ENCODE data around the gene GET4. TPM values are rescaled to one million over a fixed set of nuclear protein-coding genes. Genes with fewer than 3 reads are reported as not detected.

GET4 gene
- total and polyA plus RNA-seq, 2 of the 13 experiments (the other 11 are each of a cell fraction or from before 2014, with no cell fraction given) = 28.2 to 35.2 TPM

GRCh38 chr7:939843-940242 is 63.5 kb downstream of the GET4 start:
- BruUV-seq (replicated peaks) = no TSS peak
- no peaks in the 10 kb centered on the region for H4K20me1 ChIP-seq (ENCODE audit: insufficient read depth, low read length)
- H3K4me1 ChIP-seq (ENCODE audit: insufficient read depth, low read length) = peaks cover 9% of the 10 kb centered on the region
- intact Hi-C loops (cut with micrococcal nuclease; ENCODE audit: unreplicated experiment) = no loop called here
- POLR2A ChIA-PET = no interaction called here
- H3K9me3 ChIP-seq (ENCODE audit: low read length) = no peaks in the 10 kb centered on the region
- H3K36me3 ChIP-seq (replicated peaks in 1 of 2; ENCODE audit: control insufficient read depth in 1 of 2, insufficient read depth in 2 of 2, low read length in 2 of 2) = no peaks in the 10 kb centered on the region
- H3K79me2 ChIP-seq (ENCODE audit: insufficient read depth, low read length) = no peaks in the 10 kb centered on the region
- no peak overlapping the region for H3K4me2 ChIP-seq (ENCODE audit: low read depth, low read length)
- no peak overlapping the region for H3K27ac ChIP-seq (ENCODE audit: extremely low read length, insufficient read depth, low read length)
- DNase-seq (ENCODE audit: low spot score) (no peak), ATAC-seq (no peak), FAIRE-seq (no peak)
- H2AFZ ChIP-seq (ENCODE audit: low read length) = no peak overlapping the region
- WGBS (ENCODE audit: low lambda C conversion rate) = 94% methylated on average over 2 of the region's 4 CpGs
- in situ Hi-C loops (cut with HindIII; ENCODE audit: extremely low pct_ligation_motif_present, low pct_unique_long_range_greater_than_20kb) = no loop called here
- no peak overlapping the region for H3K9ac ChIP-seq (ENCODE audit: insufficient read depth, low read depth, low read length)
- CTCF ChIA-PET (ENCODE audit: low intra/inter-chr PET ratio, low total read pairs) = no interaction called here
- H3K4me3 ChIP-seq (replicated peaks in 1 of 3; ENCODE audit: insufficient read depth in 1 of 3, low read depth in 2 of 3, low read length in 3 of 3) = no peak overlapping the region
- H3K27me3 ChIP-seq (ENCODE audit: control insufficient read depth in 1 of 2, insufficient read depth in 2 of 2, low read length in 2 of 2) = no peaks in the 10 kb centered on the region
- TF ChIP-seq ARNT2 (CRISPR knock-in tag; IDR thresholded peaks at IDR 0.05; ENCODE audit: low read depth) = no peak
- no peak for TF ChIP-seq WIZ (CRISPR knock-in tag; IDR thresholded peaks at IDR 0.05)
- no peak for TF ChIP-seq ZFYVE20 (CRISPR knock-in tag; IDR thresholded peaks at IDR 0.05; ENCODE audit: borderline replicate concordance, low read depth)
- TF ChIP-seq, protein P1, sequence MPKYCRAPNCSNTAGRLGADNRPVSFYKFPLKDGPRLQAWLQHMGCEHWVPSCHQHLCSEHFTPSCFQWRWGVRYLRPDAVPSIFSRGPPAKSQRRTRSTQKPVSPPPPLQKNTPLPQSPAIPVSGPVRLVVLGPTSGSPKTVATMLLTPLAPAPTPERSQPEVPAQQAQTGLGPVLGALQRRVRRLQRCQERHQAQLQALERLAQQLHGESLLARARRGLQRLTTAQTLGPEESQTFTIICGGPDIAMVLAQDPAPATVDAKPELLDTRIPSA (CRISPR knock-in tag; IDR thresholded peaks at IDR 0.05; ENCODE audit: borderline replicate concordance) = no peak
- TF ChIP-seq, protein P2, sequence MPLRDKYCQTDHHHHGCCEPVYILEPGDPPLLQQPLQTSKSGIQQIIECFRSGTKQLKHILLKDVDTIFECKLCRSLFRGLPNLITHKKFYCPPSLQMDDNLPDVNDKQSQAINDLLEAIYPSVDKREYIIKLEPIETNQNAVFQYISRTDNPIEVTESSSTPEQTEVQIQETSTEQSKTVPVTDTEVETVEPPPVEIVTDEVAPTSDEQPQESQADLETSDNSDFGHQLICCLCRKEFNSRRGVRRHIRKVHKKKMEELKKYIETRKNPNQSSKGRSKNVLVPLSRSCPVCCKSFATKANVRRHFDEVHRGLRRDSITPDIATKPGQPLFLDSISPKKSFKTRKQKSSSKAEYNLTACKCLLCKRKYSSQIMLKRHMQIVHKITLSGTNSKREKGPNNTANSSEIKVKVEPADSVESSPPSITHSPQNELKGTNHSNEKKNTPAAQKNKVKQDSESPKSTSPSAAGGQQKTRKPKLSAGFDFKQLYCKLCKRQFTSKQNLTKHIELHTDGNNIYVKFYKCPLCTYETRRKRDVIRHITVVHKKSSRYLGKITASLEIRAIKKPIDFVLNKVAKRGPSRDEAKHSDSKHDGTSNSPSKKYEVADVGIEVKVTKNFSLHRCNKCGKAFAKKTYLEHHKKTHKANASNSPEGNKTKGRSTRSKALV (CRISPR knock-in tag; IDR thresholded peaks at IDR 0.05) = no peak
- TF ChIP-seq, protein P3, sequence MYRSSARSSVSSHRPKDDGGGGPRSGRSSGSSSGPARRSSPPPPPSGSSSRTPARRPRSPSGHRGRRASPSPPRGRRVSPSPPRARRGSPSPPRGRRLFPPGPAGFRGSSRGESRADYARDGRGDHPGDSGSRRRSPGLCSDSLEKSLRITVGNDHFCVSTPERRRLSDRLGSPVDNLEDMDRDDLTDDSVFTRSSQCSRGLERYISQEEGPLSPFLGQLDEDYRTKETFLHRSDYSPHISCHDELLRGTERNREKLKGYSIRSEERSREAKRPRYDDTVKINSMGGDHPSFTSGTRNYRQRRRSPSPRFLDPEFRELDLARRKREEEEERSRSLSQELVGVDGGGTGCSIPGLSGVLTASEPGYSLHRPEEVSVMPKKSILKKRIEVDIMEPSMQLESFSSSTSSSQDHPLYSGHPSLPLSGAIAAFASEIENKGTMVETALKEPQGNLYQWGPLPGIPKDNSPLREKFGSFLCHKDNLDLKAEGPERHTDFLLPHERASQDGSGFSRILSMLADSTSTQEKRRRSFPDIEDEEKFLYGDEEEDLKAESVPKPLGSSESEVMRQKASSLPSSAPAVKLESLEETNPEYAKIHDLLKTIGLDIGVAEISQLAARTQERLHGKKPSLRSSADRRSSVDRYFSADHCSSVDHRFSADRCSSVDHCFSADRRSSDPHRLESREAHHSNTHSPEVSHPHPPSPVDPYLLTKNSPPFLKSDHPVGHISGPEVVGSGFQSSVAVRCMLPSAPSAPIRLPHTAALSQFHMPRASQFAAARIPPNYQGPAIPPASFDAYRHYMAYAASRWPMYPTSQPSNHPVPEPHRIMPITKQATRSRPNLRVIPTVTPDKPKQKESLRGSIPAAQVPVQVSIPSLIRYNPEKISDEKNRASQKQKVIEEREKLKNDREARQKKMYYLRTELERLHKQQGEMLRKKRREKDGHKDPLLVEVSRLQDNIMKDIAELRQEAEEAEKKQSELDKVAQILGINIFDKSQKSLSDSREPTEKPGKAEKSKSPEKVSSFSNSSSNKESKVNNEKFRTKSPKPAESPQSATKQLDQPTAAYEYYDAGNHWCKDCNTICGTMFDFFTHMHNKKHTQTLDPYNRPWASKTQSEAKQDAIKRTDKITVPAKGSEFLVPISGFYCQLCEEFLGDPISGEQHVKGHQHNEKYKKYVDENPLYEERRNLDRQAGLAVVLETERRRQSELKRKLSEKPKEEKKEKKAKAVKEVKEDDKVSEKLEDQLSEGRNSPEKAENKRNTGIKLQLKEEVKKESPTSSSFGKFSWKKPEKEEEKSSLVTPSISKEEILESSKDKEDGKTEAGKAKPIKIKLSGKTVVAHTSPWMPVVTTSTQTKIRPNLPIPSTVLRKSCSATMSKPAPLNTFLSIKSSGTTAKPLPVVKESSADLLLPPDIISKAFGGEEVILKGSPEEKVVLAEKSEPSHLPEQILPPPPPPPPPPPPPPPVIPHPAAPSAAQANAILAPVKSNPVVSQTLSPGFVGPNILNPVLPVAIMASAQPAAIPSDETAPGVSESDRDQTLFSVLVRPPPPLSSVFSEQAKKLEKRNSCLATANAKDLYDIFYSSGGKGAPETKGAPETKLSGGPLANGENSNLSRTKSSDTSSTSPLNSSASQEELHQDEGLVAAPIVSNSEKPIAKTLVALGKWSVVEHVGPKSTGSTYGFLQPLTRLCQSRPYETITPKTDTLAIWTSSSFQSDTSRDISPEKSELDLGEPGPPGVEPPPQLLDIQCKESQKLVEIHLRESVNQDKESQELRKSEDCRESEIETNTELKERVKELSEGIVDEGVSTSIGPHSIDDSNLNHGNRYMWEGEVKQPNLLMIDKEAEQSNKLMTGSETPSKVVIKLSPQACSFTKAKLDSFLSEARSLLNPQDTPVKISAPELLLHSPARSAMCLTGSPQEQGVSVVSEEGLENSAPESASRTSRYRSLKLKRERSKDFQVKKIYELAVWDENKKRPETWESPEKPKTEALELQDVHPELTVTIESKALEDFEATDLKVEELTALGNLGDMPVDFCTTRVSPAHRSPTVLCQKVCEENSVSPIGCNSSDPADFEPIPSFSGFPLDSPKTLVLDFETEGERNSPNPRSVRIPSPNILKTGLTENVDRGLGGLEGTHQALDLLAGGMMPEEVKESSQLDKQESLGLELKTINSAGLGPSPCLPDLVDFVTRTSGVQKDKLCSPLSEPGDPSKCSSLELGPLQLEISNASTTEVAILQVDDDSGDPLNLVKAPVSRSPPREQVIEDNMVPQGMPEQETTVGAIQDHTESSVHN (CRISPR knock-in tag; IDR thresholded peaks at IDR 0.05) = no peak
- TF ChIP-seq, protein P4, sequence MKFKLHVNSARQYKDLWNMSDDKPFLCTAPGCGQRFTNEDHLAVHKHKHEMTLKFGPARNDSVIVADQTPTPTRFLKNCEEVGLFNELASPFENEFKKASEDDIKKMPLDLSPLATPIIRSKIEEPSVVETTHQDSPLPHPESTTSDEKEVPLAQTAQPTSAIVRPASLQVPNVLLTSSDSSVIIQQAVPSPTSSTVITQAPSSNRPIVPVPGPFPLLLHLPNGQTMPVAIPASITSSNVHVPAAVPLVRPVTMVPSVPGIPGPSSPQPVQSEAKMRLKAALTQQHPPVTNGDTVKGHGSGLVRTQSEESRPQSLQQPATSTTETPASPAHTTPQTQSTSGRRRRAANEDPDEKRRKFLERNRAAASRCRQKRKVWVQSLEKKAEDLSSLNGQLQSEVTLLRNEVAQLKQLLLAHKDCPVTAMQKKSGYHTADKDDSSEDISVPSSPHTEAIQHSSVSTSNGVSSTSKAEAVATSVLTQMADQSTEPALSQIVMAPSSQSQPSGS (CRISPR knock-in tag; IDR thresholded peaks at IDR 0.05) = no peak
- no peak for TF ChIP-seq ZNF225 (CRISPR knock-in tag; IDR thresholded peaks at IDR 0.05)
- TF ChIP-seq TARDBP (CRISPR knock-in tag; IDR thresholded peaks at IDR 0.05) = no peak
- no peak for TF ChIP-seq ZBTB1 (CRISPR knock-in tag; IDR thresholded peaks at IDR 0.05; ENCODE audit: borderline replicate concordance)

Data from HepG2 (cell line).